ENCODE data around the gene OPRD1.

- TF ChIP-seq CTCF (IDR thresholded peaks at IDR 0.05) = peak in 1 of 3 donors; percentile 90
- no peak for TF ChIP-seq POLR2A (IDR thresholded peaks at IDR 0.05)
Observed at GRCh38 chr1:28882009-28882628, 70.1 kb downstream of the OPRD1 start.

Measured in lower leg skin (tissue), 3 donors.